Adrenal gland (tissue), 5 donors: ENCODE measurements around the gene TFEC.

ENCODE experiments used
- POLR2A ChIP-seq, 2 donors: fragments of 450-650 bp; IDR thresholded peaks; one replicate each; pipeline ENCODE4 v1.6.1; 2017; ENCODE audit warnings: antibody characterized with exemption in 2 of 2, mild to moderate bottlenecking in 2 of 2, moderate library complexity in 1 of 2
- TF ChIP-seq, protein P1 (sequence below), 6 experiments: fragments of 450-650 bp in 4 of 6; fragments of 200-600 bp in 2 of 6; sonication (generic) in 1 of 6; IDR thresholded peaks; 1 replicate in 5 of 6; 2 replicates in 1 of 6; pipeline versions ENCODE4 v1.5.1 to v1.8.0; 2016 to 2021; ENCODE audit warnings: antibody characterized with exemption in 6 of 6, mild to moderate bottlenecking in 2 of 6, moderate library complexity in 1 of 6
- donor health status: DM: no; HTN: no; CAD: no.

DNA sequence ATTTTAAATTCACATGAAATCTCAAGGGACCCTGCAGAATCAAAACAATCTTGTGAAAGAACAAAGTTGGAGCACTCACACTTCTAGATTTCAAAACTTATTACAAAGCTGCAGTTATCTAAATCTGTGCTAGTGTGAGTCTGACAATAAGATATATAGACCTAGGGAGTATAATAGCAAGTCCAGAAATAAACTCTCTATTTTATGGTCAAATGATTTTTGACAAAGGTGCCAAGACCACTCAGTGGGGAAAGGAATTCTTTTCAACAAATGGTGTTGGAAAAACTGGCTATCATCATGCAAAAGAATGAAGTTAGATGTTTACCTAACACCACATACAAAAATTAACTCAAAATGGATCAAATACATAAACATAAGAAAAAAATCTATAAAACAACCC, 68.2 kb downstream of the TFEC start:
- TF ChIP-seq, protein P1, sequence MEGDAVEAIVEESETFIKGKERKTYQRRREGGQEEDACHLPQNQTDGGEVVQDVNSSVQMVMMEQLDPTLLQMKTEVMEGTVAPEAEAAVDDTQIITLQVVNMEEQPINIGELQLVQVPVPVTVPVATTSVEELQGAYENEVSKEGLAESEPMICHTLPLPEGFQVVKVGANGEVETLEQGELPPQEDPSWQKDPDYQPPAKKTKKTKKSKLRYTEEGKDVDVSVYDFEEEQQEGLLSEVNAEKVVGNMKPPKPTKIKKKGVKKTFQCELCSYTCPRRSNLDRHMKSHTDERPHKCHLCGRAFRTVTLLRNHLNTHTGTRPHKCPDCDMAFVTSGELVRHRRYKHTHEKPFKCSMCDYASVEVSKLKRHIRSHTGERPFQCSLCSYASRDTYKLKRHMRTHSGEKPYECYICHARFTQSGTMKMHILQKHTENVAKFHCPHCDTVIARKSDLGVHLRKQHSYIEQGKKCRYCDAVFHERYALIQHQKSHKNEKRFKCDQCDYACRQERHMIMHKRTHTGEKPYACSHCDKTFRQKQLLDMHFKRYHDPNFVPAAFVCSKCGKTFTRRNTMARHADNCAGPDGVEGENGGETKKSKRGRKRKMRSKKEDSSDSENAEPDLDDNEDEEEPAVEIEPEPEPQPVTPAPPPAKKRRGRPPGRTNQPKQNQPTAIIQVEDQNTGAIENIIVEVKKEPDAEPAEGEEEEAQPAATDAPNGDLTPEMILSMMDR (IDR thresholded peaks at IDR 0.05) = no peak
- TF ChIP-seq POLR2A (IDR thresholded peaks at IDR 0.05) = no peak
